Stimulated activated effector memory CD8-positive, alpha-beta T cell treated with anti-CD3 and anti-CD28 coated beads, Interleukin-12 subunit alpha, Interleukin-12 subunit beta, amount 100 ng/mL, for 72 hours (primary cell): ENCODE results near the gene KIFBP.
A peak's percentile ranks its signal among the peaks of the same experiment; 100 is the strongest.

Source experiments
- ATAC-seq: fragments of 150-1000 bp; cut with Tn5 transposase; 2 replicates; pipeline ENCODE4 v1.10.0; 2021
- DNase-seq, 2 donors: peaks; one replicate each; pipeline ENCODE4 v3.0.0; 2021 to 2022; ENCODE audit warnings: low spot score in 2 of 2
- H3K27ac Mint-ChIP-seq: one replicate; pipeline ENCODE4 v1.8.0; 2022; ENCODE audit warnings: mild to moderate bottlenecking, mixed read lengths
- H3K36me3 Mint-ChIP-seq: one replicate; pipeline ENCODE4 v1.8.0; 2022; ENCODE audit warnings: mild to moderate bottlenecking, mixed read lengths
- H3K4me1 Mint-ChIP-seq: one replicate; pipeline ENCODE4 v1.8.0; 2022; ENCODE audit warnings: mixed read lengths
- H3K4me3 Mint-ChIP-seq: one replicate; pipeline ENCODE4 v1.8.0; 2022; ENCODE audit warnings: mild to moderate bottlenecking, mixed read lengths
- H3K9me3 Mint-ChIP-seq: one replicate; pipeline ENCODE4 v1.8.0; 2022; ENCODE audit warnings: mixed read lengths

Gene KIFBP

DNA sequence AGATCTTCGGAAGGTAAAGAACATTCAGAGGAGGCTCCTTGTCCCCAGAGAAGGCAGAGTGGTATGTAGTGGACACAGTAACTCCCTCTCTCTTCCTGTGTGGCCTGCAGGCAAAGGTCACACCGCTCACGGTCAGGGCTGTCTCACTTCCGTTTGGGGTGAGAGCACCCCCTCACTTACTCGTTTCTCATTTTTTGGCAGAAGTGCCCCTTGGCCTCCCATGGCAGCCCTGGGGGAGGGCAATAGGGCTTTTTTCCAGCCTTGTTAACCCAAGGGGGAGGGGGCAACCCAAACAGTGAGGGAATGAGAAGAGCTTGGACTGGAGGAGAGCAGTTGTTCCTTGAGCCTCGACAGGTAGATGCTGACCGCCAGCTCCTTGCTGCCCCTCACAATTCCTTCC, 67.5 kb downstream of the KIFBP start:
- Mint-ChIP-seq H3K4me3 (peak overlapping the region; percentile 68), H3K9me3 (no peaks in the 10 kb centered on the region), H3K27ac (peak overlapping the region; percentile 93), H3K4me1 (peaks cover 58% of the 10 kb centered on the region), H3K36me3 (peaks cover 7% of the 10 kb centered on the region)
- no peak for DNase-seq
- ATAC-seq, result peak; percentile 60

DNA sequence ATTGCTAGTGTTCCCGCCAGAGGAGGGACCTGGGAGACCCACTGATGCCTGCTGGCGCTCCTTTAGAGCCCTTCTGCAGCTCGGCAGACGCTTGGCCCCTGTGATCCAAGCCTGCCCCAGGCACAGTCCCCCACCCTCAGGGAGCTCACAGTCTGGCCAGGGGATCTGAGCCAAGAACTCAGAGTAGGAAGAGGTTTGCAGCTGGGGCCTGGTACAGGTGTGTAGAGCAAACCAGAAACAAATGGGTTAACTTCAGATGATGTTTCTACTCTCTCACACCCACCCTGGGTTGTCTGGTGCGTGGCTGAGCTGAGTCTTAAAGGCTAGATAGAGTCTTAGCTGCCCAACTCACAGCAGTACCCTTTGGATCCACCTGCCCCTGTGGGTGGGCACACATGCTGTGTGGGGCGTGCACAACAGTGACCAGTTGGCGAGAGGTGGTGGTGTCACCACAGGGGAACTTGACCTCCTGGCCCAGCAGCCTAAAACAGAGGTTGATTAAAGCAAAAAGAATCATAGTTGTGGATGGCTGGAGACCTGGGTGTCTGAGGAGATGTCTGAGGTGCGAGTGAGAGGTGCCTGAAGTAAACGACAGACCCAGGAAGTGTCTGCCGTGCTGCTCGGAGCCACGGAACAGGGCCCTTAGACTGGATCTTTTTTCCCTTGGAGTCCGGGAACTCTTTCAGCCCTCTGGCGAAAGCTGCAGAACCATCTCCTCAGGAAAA, 68.1 kb downstream of the KIFBP start:
- Mint-ChIP-seq H3K9me3 (no peaks in the 10 kb centered on the region), H3K4me3 (peak overlapping the region; percentile 68), H3K4me1 (peaks cover 58% of the 10 kb centered on the region), H3K27ac (peak overlapping the region; percentile 93), H3K36me3 (peaks cover 1% of the 10 kb centered on the region)
- DNase-seq (no peak), ATAC-seq (no peak)

DNA sequence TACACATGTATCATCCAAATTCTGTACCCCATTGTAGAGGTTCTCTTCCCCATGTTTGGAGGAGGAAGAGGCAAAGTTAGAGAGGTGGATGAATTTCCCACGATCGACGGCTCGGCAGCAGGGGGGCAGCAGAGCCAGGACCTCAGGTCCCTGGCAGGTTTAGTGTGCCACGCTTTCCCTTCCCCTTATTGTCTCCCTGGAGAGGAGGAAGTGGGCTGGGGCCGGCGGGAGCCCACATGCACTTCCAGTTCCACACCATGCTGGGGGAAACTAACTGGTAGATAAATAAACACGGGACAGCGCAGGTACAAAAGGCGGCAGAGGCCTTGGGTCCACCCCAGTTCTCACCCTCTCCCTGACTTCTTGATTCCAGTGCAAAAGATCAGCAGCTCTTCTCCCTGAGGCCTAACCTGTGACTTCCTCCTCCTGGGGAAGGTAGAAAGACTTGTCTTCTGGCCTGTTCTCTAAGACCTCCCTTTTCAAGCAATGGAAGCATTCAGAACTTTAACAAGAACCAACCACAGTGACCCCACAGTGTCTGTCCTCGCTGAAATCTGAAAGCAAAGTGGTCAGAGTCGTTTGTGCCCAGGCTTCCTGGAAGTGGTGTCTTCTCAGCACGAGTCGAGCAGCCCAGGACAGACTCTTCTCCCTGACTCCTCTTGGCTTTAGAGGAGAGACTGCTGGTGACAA, 68.8 kb downstream of the KIFBP start:
- ATAC-seq (peak; percentile 22), DNase-seq (no peak)
- Mint-ChIP-seq H3K4me1 (peaks cover 58% of the 10 kb centered on the region), H3K27ac (peak overlapping the region; percentile 93), H3K36me3 (no peaks in the 10 kb centered on the region), H3K4me3 (peak overlapping the region; percentile 68), H3K9me3 (no peaks in the 10 kb centered on the region)

DNA sequence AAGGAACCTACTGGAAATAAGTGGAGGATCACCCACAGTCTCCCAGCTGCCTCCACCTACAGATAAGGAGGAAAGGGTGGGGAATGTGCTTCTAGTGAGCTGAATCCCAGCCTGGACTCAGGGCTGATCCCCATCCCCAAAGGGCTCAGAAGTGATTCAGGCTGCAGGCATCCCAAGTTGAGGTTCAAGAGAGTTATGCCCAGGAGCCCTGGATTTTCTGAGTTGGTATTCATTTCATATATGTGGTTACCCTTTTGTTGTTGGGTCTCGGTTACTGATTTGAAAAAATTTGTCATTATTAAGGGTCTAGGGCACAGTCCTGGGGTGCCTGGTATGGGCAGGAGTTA, 69.3 kb downstream of the KIFBP start:
- no peak for DNase-seq
- Mint-ChIP-seq H3K9me3 (no peaks in the 10 kb centered on the region), H3K4me1 (peaks cover 54% of the 10 kb centered on the region), H3K4me3 (peak overlapping the region; percentile 68), H3K36me3 (no peaks in the 10 kb centered on the region), H3K27ac (peak overlapping the region; percentile 93)
- no peak for ATAC-seq

DNA sequence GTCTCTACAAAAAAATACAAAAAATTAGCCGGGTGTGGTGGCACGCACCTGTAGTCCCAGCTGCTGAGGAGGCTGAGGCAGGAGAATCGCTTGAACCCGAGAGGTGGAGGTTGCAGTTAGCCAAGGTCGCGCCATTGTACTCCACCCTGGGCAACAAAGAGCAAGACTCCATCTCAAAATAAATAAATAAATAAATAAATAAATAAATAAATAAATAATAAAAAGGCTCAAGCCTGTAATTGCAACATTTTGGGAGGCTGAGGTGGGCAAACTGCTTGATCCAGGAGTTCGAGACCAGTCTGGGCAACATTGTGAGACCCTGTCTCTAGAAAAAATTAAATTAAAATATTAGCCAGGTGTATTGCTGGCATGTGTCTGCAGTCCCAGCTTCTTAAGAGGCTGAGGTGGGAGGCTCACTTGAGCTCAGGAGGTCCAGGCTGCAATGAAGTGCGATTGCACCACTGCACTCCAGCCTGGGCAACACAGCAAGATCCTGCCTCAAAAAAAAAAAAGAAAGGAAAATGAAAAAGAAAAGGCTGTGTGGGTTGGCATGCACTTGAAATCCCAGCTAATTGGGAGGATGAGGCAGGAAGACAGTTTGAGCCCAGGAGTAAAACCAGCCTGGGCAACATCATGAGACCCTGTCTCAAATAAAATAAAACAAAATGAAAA, 71.7 kb downstream of the KIFBP start:
- Mint-ChIP-seq H3K36me3 (no peaks in the 10 kb centered on the region), H3K27ac (no peak overlapping the region), H3K4me3 (no peak overlapping the region), H3K9me3 (no peaks in the 10 kb centered on the region), H3K4me1 (peaks cover 60% of the 10 kb centered on the region)
- ATAC-seq (no peak), DNase-seq (no peak)

DNA sequence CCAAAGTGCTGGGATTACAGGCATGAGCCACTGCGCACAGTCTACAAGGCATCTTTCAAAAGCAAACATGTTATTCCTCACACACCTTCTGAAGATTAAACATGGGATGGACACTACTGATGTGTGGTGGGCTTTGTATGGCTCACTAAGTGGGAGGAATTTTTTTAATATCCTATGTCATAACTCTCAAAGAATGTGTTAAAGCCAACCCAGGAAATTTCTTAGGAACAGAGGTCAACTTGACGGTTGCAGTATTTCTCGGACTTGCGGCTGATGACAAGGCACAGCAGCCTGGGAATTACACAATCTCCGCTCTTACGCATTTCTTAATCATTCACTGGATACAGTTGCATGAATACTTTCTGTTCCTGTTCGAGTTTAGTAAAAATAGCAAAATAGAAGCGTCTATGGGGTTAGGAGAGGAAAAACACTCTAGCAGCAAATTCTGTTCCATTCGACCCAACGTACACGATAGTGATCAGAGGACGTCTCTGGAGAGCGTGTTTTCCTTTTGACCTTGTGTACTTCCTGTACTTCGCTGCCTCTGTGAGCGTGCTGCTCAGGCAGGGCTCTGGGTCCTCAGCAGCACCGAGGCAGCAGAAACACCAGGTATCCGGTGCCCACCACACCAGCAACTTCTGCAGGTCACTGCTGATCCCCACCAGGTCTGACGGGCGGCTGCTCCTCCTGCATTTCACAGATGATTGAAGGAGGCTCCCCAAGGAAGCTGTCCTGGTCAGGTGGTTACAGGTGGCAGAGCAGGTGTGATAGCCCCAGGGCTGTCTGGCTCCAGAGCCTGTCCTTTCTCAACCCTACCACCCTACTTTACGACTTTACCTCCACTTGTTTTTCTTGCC, 72.9 kb downstream of the KIFBP start:
- Mint-ChIP-seq H3K4me1 (peaks cover 62% of the 10 kb centered on the region), H3K9me3 (no peaks in the 10 kb centered on the region)
- peak; percentile 40 for ATAC-seq

DNA sequence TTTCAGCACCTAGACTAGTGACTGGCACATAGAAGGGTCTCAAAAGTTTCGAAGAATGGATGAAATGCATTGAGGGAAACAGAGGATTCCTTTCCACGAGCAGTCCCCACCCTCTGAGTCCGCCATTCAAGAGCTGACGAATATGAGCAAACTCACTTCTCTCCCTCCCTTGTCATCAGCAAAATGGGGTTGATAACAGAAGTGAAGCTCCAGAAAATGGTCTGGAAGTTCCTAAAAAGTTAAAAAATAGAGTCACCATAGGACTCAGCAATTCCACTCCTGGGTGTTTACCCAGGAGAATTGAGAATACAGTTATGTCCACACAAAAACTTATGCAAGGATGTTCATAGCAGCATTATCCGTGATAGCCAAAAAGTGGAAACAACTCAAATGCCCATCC, 74.3 kb downstream of the KIFBP start:
- Mint-ChIP-seq H3K4me3 (no peak overlapping the region), H3K4me1 (peaks cover 49% of the 10 kb centered on the region), H3K9me3 (no peaks in the 10 kb centered on the region), H3K36me3 (peaks cover 11% of the 10 kb centered on the region), H3K27ac (no peak overlapping the region)
- no peak for DNase-seq
- no peak for ATAC-seq

More for the DNA sequence above, 72.9 kb downstream of the KIFBP start:
- Mint-ChIP-seq H3K36me3 (peaks cover 11% of the 10 kb centered on the region), H3K4me3 (peak overlapping the region; percentile 64), H3K27ac (peak overlapping the region; percentile 70)
- DNase-seq, result peak in 1 of 2 donors; percentile 57

DNA sequence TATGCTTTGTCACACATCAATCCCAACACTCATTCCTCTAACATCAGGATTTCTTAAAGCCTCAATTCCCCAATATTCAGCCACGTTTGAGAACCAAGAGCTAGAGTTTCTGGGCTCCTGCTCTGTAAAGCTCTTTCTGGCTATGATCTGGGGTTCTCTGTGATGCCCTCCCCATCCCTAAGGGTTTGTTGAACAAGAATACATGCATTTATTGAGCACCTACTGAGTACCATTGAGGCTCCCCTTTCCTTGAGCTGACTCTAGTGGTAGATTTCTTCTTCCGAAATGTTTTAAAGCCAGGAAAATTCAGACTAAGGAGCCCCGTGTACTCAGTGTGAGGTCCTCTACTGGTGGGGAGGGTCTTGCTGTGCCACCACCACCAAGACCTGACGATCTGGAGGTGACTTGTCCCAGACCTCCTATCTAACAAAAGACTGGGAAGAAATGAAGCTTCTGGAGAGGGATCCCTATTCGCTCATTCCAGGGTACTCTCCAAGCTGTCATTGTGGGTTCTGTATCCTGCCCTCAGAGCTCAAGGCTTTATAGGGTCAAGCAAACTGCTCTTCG, 76.2 kb downstream of the KIFBP start:
- H3K4me3 Mint-ChIP-seq, result peak overlapping the region; percentile 62
- ATAC-seq (no peak), DNase-seq (no peak)
- peaks cover 11% of the 10 kb centered on the region for H3K36me3 Mint-ChIP-seq
- no peaks in the 10 kb centered on the region for H3K9me3 Mint-ChIP-seq
- H3K27ac Mint-ChIP-seq, result peak overlapping the region; percentile 93
- peaks cover 42% of the 10 kb centered on the region for H3K4me1 Mint-ChIP-seq

DNA sequence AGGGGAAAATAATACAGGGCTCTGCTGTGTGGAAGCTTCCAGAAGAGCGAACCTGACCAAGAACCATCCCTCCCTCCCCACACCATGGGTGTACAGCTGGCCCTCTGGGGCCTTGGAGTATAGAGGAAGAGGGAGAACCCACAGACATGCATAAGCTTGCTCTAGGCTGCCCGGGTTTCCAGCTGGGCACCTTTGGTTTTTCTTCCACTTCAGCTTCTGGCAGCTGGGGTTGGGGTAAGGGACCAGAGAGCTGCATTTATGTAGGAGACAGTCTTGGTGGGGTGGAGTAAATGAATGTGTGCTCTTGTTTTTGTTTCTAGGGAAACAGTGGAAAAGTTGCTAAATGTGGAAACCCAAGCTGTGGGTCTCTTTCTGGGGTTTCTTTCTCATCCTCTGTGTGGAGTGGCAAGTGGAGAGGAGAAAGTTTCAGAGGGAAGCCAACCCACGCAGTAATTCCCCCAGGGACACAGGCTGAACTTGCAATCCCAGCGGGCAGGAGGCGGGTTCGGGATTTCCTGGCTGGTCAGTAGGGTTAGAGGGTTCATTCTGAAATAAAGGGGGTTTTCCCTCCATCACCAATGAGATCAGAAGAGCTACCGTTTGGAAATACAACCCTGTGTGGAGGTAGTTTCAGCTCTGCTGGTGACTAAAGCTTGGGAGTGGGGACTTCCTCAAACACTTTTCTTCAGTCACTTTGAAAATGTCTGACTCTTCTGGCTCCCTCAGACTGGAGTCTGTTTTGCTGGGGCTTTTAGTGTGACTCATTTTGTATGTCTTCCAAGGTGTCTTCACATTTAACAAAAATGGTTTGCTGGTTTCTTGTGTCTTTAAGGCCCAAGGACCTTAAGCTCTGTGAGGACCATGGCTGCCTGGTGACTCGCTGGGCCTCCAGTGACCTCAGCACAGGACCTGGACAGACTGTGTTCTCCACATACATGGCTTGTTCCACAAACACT, 77.1 kb downstream of the KIFBP start:
- Mint-ChIP-seq H3K4me1 (peaks cover 42% of the 10 kb centered on the region), H3K27ac (peak overlapping the region; percentile 93), H3K4me3 (peak overlapping the region; percentile 62), H3K9me3 (no peaks in the 10 kb centered on the region), H3K36me3 (peaks cover 11% of the 10 kb centered on the region)
- DNase-seq (peak; percentile 20 to 77), ATAC-seq (peak; percentile 94)
